Lung (tissue), 12 donors: ENCODE measurements around the gene CKM. TPM values are rescaled to one million over a fixed set of nuclear protein-coding genes. Genes with fewer than 3 reads are reported as not detected.
"Not testable (repeated sequence)": the region's sequence is repeated elsewhere in the genome, so short reads cannot be mapped to it uniquely, and the experiment has no call there.

Experiments
- ATAC-seq: fragments of 200-7000 bp; cut with Tn5 transposase; one replicate; pipeline ENCODE4 v1.9.1; 2020; ENCODE audit warnings: moderate number of reproducible peaks; ENCODE audit not compliant: insufficient read depth, low FRiP score
- DNase-seq, 3 donors: peaks; one replicate each; pipeline ENCODE4 v3.0.0-alpha.2; 2013 to 2017
- H3K27ac ChIP-seq, 2 donors: one replicate each; pipeline ENCODE4 v1.5.1; 2013; ENCODE audit warnings: mild to moderate bottlenecking in 2 of 2, moderate library complexity in 2 of 2, control low read depth in 1 of 2, inconsistent platforms in 1 of 2, low read depth in 1 of 2, low read length in 1 of 2
- H3K27me3 ChIP-seq, 3 donors: one replicate each; pipeline ENCODE4 v1.5.1; 2013; ENCODE audit warnings: low read length in 2 of 3; ENCODE audit not compliant: control insufficient read depth in 3 of 3, insufficient read depth in 3 of 3
- H3K36me3 ChIP-seq, 4 donors: one replicate each; pipeline ENCODE4 v1.5.1; 2013; ENCODE audit warnings: low read length in 4 of 4, mild to moderate bottlenecking in 1 of 4, moderate library complexity in 1 of 4; ENCODE audit not compliant: control insufficient read depth in 4 of 4, insufficient read depth in 4 of 4
- H3K4me1 ChIP-seq, 5 donors: one replicate each; pipeline ENCODE4 v1.5.1; 2013; ENCODE audit warnings: low read length in 5 of 5, mild to moderate bottlenecking in 2 of 5, moderate library complexity in 1 of 5; ENCODE audit not compliant: control insufficient read depth in 5 of 5, insufficient read depth in 5 of 5
- H3K4me3 ChIP-seq: one replicate; pipeline ENCODE4 v1.5.1; 2013; ENCODE audit warnings: mild to moderate bottlenecking, control low read depth, moderate library complexity
- H3K9ac ChIP-seq, 2 donors: one replicate each; pipeline ENCODE4 v1.5.1; 2013; ENCODE audit warnings: low read length in 2 of 2, control low read depth in 1 of 2; ENCODE audit not compliant: insufficient read depth in 1 of 2
- H3K9me3 ChIP-seq, 4 donors: one replicate each; pipeline ENCODE4 v1.5.1; 2013; ENCODE audit warnings: low read length in 3 of 4, mild to moderate bottlenecking in 1 of 4, moderate library complexity in 1 of 4; ENCODE audit not compliant: control insufficient read depth in 4 of 4, insufficient read depth in 3 of 4
- WGBS, 2 donors: extraction: QIAGEN DNeasy Blood & Tissue Kit; methylation state at CpG; one replicate each; pipeline ENCODE4 v1.1.7; 2013; 5-methylcytosine and 5-hydroxymethylcytosine counted together
- polyA plus RNA-seq, 2 donors: library from polyadenylated mRNA; stranded (reverse); fragments of 200-250 nt; gene quantifications; one replicate each; pipeline ENCODE4 v1.2.1, GENCODE V29; 2013
- total RNA-seq, 2 donors: library from RNA; depleted of rRNA in 1 of 2; stranded (reverse); fragments of >200 nt in 1 of 2; gene quantifications; one replicate each; pipeline ENCODE4 v1.2.1, GENCODE V29; 2014 to 2021
- TF ChIP-seq, protein P1 (sequence below): IDR thresholded peaks from 2 replicates; pipeline ENCODE4 v1.5.1; 2012; ENCODE audit warnings: mild to moderate bottlenecking; ENCODE audit errors: control extremely low read depth, extremely low read depth
- donor health status: control.
- donor health status: control.
- donor health status: Bipolar disorder and iron deficiency.
- donor health status: healthy.
- donor health status: DM: yes; HTN: yes; CAD: no.

The CKM gene
- total and polyA plus RNA-seq, 4 donors = 0.06 to 1.4 (median 0.97) TPM; not detected in 1

DNA sequence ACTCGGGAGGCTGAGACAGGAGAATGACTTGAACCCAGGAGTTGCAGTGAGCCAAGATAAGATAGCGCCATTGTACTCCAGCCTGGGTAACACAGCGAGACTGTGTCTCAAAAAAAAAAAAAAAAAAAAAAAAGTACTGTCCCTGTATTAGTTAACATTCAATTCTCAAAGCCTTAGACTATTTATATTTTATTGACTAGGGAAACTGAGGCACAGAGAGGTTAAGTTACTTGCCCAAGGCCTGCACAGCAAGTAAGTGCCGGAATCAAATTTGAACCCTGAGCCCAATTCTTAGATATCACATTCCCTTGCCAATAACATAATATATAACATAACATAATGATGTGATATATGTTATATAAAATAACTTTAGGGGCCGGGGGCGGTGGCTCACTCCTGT, 17.0 kb upstream of the CKM start:
- Histone ChIP-seq H3K36me3 (no peaks in the 10 kb centered on the region), H3K9ac (no peak overlapping the region), H3K27ac (no peak overlapping the region), H3K27me3 (peaks cover 0 to 18% (median 17%) of the 10 kb centered on the region in 3 donors), H3K4me3 (no peak overlapping the region), H3K9me3 (no peaks in the 10 kb centered on the region), H3K4me1 (peaks cover 0 to 6% (median 3%) of the 10 kb centered on the region in 5 donors)
- 86 to 87% methylated on average over 6 of the region's 6 CpGs for WGBS, 2 donors
- DNase-seq = no peak
- ATAC-seq = no peak
- TF ChIP-seq, protein P1, sequence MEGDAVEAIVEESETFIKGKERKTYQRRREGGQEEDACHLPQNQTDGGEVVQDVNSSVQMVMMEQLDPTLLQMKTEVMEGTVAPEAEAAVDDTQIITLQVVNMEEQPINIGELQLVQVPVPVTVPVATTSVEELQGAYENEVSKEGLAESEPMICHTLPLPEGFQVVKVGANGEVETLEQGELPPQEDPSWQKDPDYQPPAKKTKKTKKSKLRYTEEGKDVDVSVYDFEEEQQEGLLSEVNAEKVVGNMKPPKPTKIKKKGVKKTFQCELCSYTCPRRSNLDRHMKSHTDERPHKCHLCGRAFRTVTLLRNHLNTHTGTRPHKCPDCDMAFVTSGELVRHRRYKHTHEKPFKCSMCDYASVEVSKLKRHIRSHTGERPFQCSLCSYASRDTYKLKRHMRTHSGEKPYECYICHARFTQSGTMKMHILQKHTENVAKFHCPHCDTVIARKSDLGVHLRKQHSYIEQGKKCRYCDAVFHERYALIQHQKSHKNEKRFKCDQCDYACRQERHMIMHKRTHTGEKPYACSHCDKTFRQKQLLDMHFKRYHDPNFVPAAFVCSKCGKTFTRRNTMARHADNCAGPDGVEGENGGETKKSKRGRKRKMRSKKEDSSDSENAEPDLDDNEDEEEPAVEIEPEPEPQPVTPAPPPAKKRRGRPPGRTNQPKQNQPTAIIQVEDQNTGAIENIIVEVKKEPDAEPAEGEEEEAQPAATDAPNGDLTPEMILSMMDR = no peak

DNA sequence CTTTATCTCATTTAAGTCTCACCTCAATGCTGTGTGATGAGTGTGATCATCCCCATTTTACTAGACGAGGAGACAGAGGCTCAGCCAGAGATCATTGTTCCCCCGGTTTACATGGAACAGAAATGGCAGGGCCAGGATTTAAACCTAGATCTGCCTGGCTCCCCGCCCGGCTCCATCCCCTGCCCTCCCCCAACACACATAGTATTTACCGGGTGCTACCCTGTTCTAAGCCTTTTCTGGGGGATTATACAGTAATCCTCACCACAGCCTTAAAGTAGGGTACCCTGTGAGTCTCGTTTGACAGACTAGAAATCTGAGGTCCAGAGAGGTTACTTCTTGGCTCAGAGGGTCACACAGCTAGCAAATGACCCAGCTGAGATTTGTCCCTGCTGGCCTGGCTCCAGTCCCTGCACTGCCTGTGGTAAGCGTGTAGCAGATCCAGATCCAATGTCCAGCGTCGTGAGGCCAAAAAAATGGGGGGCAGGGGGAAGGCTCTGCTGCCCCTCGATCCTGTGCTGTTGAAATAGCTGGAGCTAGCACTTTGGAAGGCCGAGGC, 14.1 kb upstream of the CKM start:
- Histone ChIP-seq H3K36me3 (no peaks in the 10 kb centered on the region), H3K4me3 (no peak overlapping the region), H3K27ac (no peak overlapping the region), H3K9ac (no peak overlapping the region), H3K9me3 (no peaks in the 10 kb centered on the region), H3K4me1 (peaks cover 0 to 6% (median 3%) of the 10 kb centered on the region in 5 donors), H3K27me3 (peaks cover 0 to 11% (median 10%) of the 10 kb centered on the region in 3 donors)
- DNase-seq (no peak), ATAC-seq (no peak)
- WGBS, 2 donors = 69 to 70% methylated on average over 11 of the region's 11 CpGs
- TF ChIP-seq, protein P1 = no peak

DNA sequence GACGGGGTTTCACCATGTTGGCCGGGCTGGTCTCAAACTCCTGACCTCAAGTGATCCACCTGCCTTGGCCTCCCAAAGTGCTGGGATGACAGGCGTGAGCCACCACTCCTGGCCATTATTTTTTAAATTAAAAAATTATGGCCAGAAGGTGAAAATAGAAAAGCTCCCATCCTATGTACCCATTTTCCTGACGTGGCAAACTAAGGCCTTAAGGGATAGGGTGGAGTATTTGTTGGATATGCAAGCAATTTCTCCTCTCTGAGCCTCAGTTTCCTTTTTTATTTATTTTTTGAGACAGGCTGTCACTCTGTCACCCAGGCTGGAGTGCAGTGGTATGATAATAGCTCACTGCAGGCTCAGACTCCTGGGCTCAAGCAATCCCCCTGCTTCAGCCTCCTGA, 12.2 kb upstream of the CKM start:
- not testable (repeated sequence) for H3K4me3 ChIP-seq, ATAC-seq, H3K4me1 ChIP-seq, H3K36me3 ChIP-seq, H3K27ac ChIP-seq, DNase-seq, H3K9ac ChIP-seq, H3K27me3 ChIP-seq, H3K9me3 ChIP-seq
- whole genome bisulfite sequencing, 2 donors = 90 to 93% methylated on average over 4 of the region's 4 CpGs

DNA sequence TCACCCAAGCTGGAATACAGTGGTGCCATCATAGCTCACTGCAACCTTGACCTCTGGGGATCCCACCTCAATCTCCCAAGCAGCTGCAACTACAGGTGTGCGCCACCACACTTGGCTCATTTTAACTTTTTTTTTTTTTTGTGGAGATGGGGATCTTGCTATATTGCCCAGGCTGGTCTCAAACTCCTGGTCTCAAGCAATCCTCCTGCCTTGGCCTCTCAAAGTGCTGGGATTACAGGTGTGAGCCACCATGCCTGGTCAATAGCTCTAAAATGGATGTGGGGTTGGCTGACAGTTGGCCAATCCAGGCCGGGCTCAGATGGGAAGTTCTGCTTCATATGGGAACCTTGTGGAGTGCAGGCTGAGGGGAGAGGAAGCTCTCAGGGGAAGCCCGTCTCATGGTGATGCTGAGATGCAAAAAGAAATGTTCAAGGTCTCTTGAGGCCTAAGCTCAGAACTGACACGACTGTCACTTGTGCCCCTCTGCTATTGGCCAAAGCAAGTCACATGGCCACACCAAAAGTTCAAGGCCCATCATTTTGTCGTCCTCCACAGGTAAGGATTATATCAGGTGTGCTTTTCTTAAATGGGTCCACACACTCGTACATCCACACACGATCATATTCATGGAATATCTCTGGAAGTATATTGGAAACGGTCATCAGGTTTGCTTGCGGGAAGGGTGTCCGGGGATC, 11.1 kb upstream of the CKM start:
- Histone ChIP-seq H3K4me1 (no peaks in the 10 kb centered on the region), H3K27ac (no peak overlapping the region), H3K27me3 (no peaks in the 10 kb centered on the region), H3K9ac (no peak overlapping the region), H3K36me3 (no peaks in the 10 kb centered on the region), H3K4me3 (no peak overlapping the region), H3K9me3 (no peaks in the 10 kb centered on the region)
- WGBS, 2 donors = 80 to 83% methylated on average over 10 of the region's 10 CpGs
- no peak for DNase-seq
- TF ChIP-seq, protein P1 = no peak
- ATAC-seq = no peak
